ENCODE results near the gene KRT6C.

The KRT6C gene

DNA sequence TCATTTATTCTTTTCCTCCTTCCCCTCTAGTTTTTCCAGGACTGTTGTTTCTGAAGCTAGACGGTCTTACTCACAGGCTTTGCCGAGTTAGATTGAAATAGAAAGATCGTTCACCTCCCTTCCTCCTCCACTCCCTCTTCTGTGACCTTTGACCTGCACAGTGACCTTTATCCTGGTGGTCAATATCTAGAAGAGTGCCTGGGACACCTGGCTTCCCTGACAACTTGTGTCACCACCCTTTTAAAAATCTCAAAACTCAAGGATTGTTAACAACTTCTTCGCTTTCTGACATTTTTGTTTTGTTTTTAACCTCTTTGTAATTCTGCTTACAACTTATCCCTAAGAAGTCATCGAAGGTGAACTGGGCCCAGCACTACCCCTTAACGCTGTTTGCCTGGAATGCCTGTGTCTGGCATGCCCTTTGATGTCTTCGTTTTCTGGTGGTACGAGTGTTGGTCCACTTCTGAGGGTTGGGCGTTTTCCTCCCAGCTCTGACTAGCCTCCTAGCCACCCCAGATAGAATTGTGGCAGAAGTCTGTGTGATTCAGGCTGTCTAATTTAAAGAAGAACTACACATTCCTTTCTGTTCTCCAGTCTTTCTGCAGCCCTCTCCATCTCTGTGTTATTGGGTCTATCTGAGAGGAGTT is 36.7 kb downstream of the KRT6C start:
- Histone ChIP-seq H3K27me3 (replicated peaks; ENCODE audit: control insufficient read depth, insufficient read depth, low read length, poor library complexity, severe bottlenecking) (no peaks in the 10 kb centered on the region), H3K4me1 (ENCODE audit: control insufficient read depth, insufficient read depth, low read length, poor library complexity, severe bottlenecking) (no peaks in the 10 kb centered on the region), H3K36me3 (ENCODE audit: control insufficient read depth, insufficient read depth, low read length) (no peaks in the 10 kb centered on the region), H3K27ac (ENCODE audit: insufficient read depth, low read length, poor library complexity, severe bottlenecking) (no peak overlapping the region), H3K4me3 (ENCODE audit: insufficient read depth, low read depth, low read length, poor library complexity, severe bottlenecking) (no peak overlapping the region), H3K9me3 (ENCODE audit: control insufficient read depth, low read length) (no peaks in the 10 kb centered on the region)
- no peak for DNase-seq

DNA sequence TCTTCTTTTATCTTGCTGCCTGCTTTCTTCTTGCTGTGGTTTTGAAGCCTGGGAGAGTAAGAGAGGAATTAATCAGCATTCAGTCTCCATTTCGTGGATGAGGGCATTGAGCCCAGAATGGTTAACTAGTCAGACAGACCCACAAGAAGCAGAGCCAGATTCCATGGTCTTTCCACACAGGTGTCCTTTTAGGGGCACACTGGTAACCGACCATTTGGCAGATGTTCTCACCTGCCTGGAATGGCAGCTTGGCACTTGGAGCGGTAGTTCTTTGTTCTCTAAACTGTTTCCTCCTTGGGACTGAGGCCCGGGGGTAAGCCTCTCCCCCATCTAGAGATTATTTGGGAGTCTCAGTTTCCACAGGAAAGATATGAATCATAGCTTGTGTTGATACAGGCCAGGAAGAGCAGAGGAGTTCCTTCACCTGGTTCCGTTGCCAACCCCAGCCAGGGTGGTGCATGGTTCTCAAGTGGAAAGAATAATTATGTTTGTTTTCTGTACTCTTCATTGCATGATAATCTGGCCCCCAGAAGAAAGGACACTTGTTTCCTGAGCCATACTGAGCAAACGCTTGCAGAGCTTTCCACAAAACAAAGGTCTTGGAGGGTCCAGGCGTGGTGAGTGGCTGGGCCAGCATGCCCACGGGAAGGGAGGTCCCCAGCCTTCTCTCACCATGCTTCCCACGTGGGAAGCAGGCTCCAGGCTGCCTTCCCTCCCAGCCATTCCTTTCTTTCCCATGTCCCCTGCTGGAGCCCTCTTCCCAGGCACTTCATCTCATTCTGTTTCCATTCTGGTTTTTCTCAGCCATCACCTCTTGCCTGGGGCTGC is 37.4 kb downstream of the KRT6C start:
- Histone ChIP-seq H3K4me3 (ENCODE audit: insufficient read depth, low read depth, low read length, poor library complexity, severe bottlenecking) (no peak overlapping the region), H3K36me3 (ENCODE audit: control insufficient read depth, insufficient read depth, low read length) (no peaks in the 10 kb centered on the region), H3K9me3 (ENCODE audit: control insufficient read depth, low read length) (no peaks in the 10 kb centered on the region), H3K27ac (ENCODE audit: insufficient read depth, low read length, poor library complexity, severe bottlenecking) (no peak overlapping the region), H3K27me3 (replicated peaks; ENCODE audit: control insufficient read depth, insufficient read depth, low read length, poor library complexity, severe bottlenecking) (no peaks in the 10 kb centered on the region), H3K4me1 (ENCODE audit: control insufficient read depth, insufficient read depth, low read length, poor library complexity, severe bottlenecking) (no peaks in the 10 kb centered on the region)
- DNase-seq = no peak

GRCh38 chr12:52435659-52435999 is 38.0 kb downstream of the KRT6C start:
- Histone ChIP-seq H3K4me1 (ENCODE audit: control insufficient read depth, insufficient read depth, low read length, poor library complexity, severe bottlenecking) (no peaks in the 10 kb centered on the region), H3K9me3 (ENCODE audit: control insufficient read depth, low read length) (no peaks in the 10 kb centered on the region)

GRCh38 chr12:52434760-52435530 is 38.7 kb downstream of the KRT6C start:
- no peak overlapping the region for H3K4me3 ChIP-seq (ENCODE audit: insufficient read depth, low read depth, low read length, poor library complexity, severe bottlenecking)
- no peaks in the 10 kb centered on the region for H3K4me1 ChIP-seq (ENCODE audit: control insufficient read depth, insufficient read depth, low read length, poor library complexity, severe bottlenecking)
- no peaks in the 10 kb centered on the region for H3K27me3 ChIP-seq (replicated peaks; ENCODE audit: control insufficient read depth, insufficient read depth, low read length, poor library complexity, severe bottlenecking)
- DNase-seq = no peak
- H3K9me3 ChIP-seq (ENCODE audit: control insufficient read depth, low read length) = no peaks in the 10 kb centered on the region
- H3K27ac ChIP-seq (ENCODE audit: insufficient read depth, low read length, poor library complexity, severe bottlenecking) = no peak overlapping the region
- H3K36me3 ChIP-seq (ENCODE audit: control insufficient read depth, insufficient read depth, low read length) = no peaks in the 10 kb centered on the region

More at GRCh38 chr12:52435659-52435999, 38.0 kb downstream of the KRT6C start:
- no peak for DNase-seq
- H3K27ac ChIP-seq (ENCODE audit: insufficient read depth, low read length, poor library complexity, severe bottlenecking) = no peak overlapping the region
- no peaks in the 10 kb centered on the region for H3K27me3 ChIP-seq (replicated peaks; ENCODE audit: control insufficient read depth, insufficient read depth, low read length, poor library complexity, severe bottlenecking)
- H3K4me3 ChIP-seq (ENCODE audit: insufficient read depth, low read depth, low read length, poor library complexity, severe bottlenecking) = no peak overlapping the region
- H3K36me3 ChIP-seq (ENCODE audit: control insufficient read depth, insufficient read depth, low read length) = no peaks in the 10 kb centered on the region

GRCh38 chr12:52434081-52434733 is 39.4 kb downstream of the KRT6C start, which contains the start of gene KRT75:
KRT75 (minus strand) TSS chr12:52434371; CDS start chr12:52434304, 67 bp downstream.
- DNase-seq = no peak
- Histone ChIP-seq H3K4me3 (ENCODE audit: insufficient read depth, low read depth, low read length, poor library complexity, severe bottlenecking) (no peak within 1 kb of the TSS), H3K27ac (ENCODE audit: insufficient read depth, low read length, poor library complexity, severe bottlenecking) (no peak within 1 kb of the TSS), H3K4me1 (ENCODE audit: control insufficient read depth, insufficient read depth, low read length, poor library complexity, severe bottlenecking) (no peaks in the 10 kb centered on the region), H3K27me3 (replicated peaks; ENCODE audit: control insufficient read depth, insufficient read depth, low read length, poor library complexity, severe bottlenecking) (no peaks in the 10 kb centered on the region), H3K36me3 (ENCODE audit: control insufficient read depth, insufficient read depth, low read length) (no peaks in the 10 kb centered on the region), H3K9me3 (ENCODE audit: control insufficient read depth, low read length) (no peaks in the 10 kb centered on the region)

- DNase-seq = no peak
These were observed 40.0 kb downstream of the KRT6C start for GRCh38 chr12:52433501-52434080.

GRCh38 chr12:52432559-52433207 is 40.9 kb downstream of the KRT6C start:
- Histone ChIP-seq H3K9me3 (ENCODE audit: control insufficient read depth, low read length) (no peaks in the 10 kb centered on the region), H3K27me3 (replicated peaks; ENCODE audit: control insufficient read depth, insufficient read depth, low read length, poor library complexity, severe bottlenecking) (no peaks in the 10 kb centered on the region), H3K36me3 (ENCODE audit: control insufficient read depth, insufficient read depth, low read length) (no peaks in the 10 kb centered on the region), H3K4me3 (ENCODE audit: insufficient read depth, low read depth, low read length, poor library complexity, severe bottlenecking) (no peak overlapping the region), H3K4me1 (ENCODE audit: control insufficient read depth, insufficient read depth, low read length, poor library complexity, severe bottlenecking) (no peaks in the 10 kb centered on the region), H3K27ac (ENCODE audit: insufficient read depth, low read length, poor library complexity, severe bottlenecking) (no peak overlapping the region)
- DNase-seq = no peak

More at GRCh38 chr12:52433501-52434080, 40.0 kb downstream of the KRT6C start:
- Histone ChIP-seq H3K9me3 (ENCODE audit: control insufficient read depth, low read length) (no peaks in the 10 kb centered on the region), H3K36me3 (ENCODE audit: control insufficient read depth, insufficient read depth, low read length) (no peaks in the 10 kb centered on the region), H3K4me1 (ENCODE audit: control insufficient read depth, insufficient read depth, low read length, poor library complexity, severe bottlenecking) (no peaks in the 10 kb centered on the region), H3K4me3 (ENCODE audit: insufficient read depth, low read depth, low read length, poor library complexity, severe bottlenecking) (no peak overlapping the region), H3K27me3 (replicated peaks; ENCODE audit: control insufficient read depth, insufficient read depth, low read length, poor library complexity, severe bottlenecking) (no peaks in the 10 kb centered on the region), H3K27ac (ENCODE audit: insufficient read depth, low read length, poor library complexity, severe bottlenecking) (no peak overlapping the region)

DNA sequence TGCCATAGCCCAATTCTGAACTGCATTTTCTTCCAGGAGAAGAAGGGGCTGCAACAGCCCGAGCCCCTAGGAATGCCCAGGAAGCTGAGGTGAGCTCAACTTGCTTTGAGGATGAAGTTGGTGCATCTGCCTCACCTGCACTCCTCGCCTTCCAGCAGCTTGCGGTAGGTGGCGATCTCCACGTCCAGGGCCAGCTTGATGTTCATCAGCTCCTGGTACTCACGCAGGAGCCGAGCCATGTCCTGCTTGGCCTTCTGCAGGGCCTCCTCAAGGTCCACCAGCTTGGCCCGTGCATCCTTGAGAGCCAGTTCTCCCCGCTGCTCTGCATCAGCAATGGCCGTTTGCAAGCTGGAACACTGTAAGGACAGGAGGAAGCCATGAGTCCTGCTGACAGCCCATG is 45.5 kb downstream of the KRT6C start:
- Histone ChIP-seq H3K27me3 (replicated peaks; ENCODE audit: control insufficient read depth, insufficient read depth, low read length, poor library complexity, severe bottlenecking) (no peaks in the 10 kb centered on the region), H3K4me3 (ENCODE audit: insufficient read depth, low read depth, low read length, poor library complexity, severe bottlenecking) (no peak overlapping the region), H3K27ac (ENCODE audit: insufficient read depth, low read length, poor library complexity, severe bottlenecking) (no peak overlapping the region), H3K36me3 (ENCODE audit: control insufficient read depth, insufficient read depth, low read length) (no peaks in the 10 kb centered on the region), H3K9me3 (ENCODE audit: control insufficient read depth, low read length) (no peaks in the 10 kb centered on the region), H3K4me1 (ENCODE audit: control insufficient read depth, insufficient read depth, low read length, poor library complexity, severe bottlenecking) (no peaks in the 10 kb centered on the region)
- DNase-seq = no peak

DNA sequence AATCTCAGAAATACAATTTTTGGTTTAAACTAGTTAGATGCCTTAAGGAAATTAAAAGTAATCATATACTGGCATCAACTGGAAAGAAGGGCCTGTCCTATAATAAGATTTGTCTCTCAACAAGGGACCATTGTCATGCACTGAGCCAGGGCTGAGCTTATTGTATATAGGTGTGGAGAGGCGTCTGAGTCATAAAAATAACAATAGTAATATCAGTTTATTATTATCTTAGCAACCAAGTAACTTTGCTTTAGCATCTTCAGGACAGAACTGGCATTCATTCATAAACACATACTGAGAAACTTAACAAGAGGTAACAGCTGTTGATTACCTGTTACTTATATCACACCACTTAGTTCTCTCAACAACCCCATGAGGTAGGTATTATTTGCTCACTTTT is 46.5 kb downstream of the KRT6C start:
- no peak for DNase-seq
- no peak overlapping the region for H3K27ac ChIP-seq (ENCODE audit: insufficient read depth, low read length, poor library complexity, severe bottlenecking)
- no peaks in the 10 kb centered on the region for H3K27me3 ChIP-seq (replicated peaks; ENCODE audit: control insufficient read depth, insufficient read depth, low read length, poor library complexity, severe bottlenecking)

More for the DNA sequence above, 46.5 kb downstream of the KRT6C start:
- no peak overlapping the region for H3K4me3 ChIP-seq (ENCODE audit: insufficient read depth, low read depth, low read length, poor library complexity, severe bottlenecking)
- H3K4me1 ChIP-seq (ENCODE audit: control insufficient read depth, insufficient read depth, low read length, poor library complexity, severe bottlenecking) = no peaks in the 10 kb centered on the region
- no peaks in the 10 kb centered on the region for H3K9me3 ChIP-seq (ENCODE audit: control insufficient read depth, low read length)
- no peaks in the 10 kb centered on the region for H3K36me3 ChIP-seq (ENCODE audit: control insufficient read depth, insufficient read depth, low read length)

Data from effector memory CD4-positive, alpha-beta T cell (primary cell).